Tibial nerve (tissue), 4 donors: ENCODE results near the gene PAQR4. TPM values are rescaled to one million over a fixed set of nuclear protein-coding genes. Genes with fewer than 3 reads are reported as not detected.

Experiments used
- DNase-seq, 2 donors: peaks; one replicate each; pipeline ENCODE4 v3.0.0-alpha.2; 2019; ENCODE audit warnings: low spot score in 2 of 2
- H3K27ac ChIP-seq, 4 donors: fragments of 200-600 bp; sonication (generic) in 3 of 4; one replicate each; pipeline ENCODE4 v1.5.1; 2017 to 2019; ENCODE audit warnings: mild to moderate bottlenecking in 1 of 4
- H3K27me3 ChIP-seq, 2 donors: fragments of 200-600 bp; sonication (generic) in 1 of 2; one replicate each; pipeline versions ENCODE4 v1.5.1 to v1.6.0; 2017 to 2019
- H3K36me3 ChIP-seq, 3 donors: fragments of 200-600 bp; sonication (generic); one replicate each; pipeline ENCODE4 v1.5.1; 2018 to 2019
- H3K4me1 ChIP-seq, 4 donors: fragments of 200-600 bp; sonication (generic) in 3 of 4; one replicate each; pipeline ENCODE4 v1.5.1; 2017 to 2019
- H3K4me3 ChIP-seq, 4 donors: fragments of 200-600 bp; sonication (generic) in 3 of 4; one replicate each; pipeline ENCODE4 v1.5.1; 2017 to 2019; ENCODE audit warnings: mild to moderate bottlenecking in 1 of 4, moderate library complexity in 1 of 4
- H3K9me3 ChIP-seq, 4 donors: fragments of 200-600 bp; sonication (generic) in 3 of 4; one replicate each; pipeline ENCODE4 v1.5.1; 2017 to 2019
- CTCF ChIP-seq, 5 experiments: fragments of 200-600 bp in 3 of 5; fragments of 450-650 bp in 2 of 5; sonication (generic) in 3 of 5; IDR thresholded peaks; one replicate each; pipeline ENCODE4 v1.5.1; 2016 to 2019; ENCODE audit warnings: antibody characterized with exemption in 5 of 5, mild to moderate bottlenecking in 3 of 5, moderate library complexity in 2 of 5
- EP300 ChIP-seq, 2 donors: sonication (generic); formaldehyde crosslinking; IDR thresholded peaks; one replicate each; pipeline ENCODE4 v1.6.1; 2017; ENCODE audit warnings: antibody characterized with exemption in 2 of 2, mild to moderate bottlenecking in 1 of 2
- POLR2A ChIP-seq, 2 donors: fragments of 450-650 bp; IDR thresholded peaks; one replicate each; pipeline ENCODE4 v1.6.1; 2017; ENCODE audit warnings: antibody characterized with exemption in 2 of 2, mild to moderate bottlenecking in 2 of 2, moderate library complexity in 2 of 2
- WGBS, 2 donors: methylation state at CpG; one replicate each; pipeline ENCODE4 v1.1.5; 2018; 5-methylcytosine and 5-hydroxymethylcytosine counted together
- total RNA-seq, 4 donors: library from RNA; depleted of rRNA; stranded (reverse); fragments of >200 nt; gene quantifications; one replicate each; pipeline ENCODE4 v1.1.0, GENCODE V29; 2016

The PAQR4 gene
- total RNA-seq, 4 donors from 2014 or later = 5.1 to 15.0 (median 7.9) TPM

DNA sequence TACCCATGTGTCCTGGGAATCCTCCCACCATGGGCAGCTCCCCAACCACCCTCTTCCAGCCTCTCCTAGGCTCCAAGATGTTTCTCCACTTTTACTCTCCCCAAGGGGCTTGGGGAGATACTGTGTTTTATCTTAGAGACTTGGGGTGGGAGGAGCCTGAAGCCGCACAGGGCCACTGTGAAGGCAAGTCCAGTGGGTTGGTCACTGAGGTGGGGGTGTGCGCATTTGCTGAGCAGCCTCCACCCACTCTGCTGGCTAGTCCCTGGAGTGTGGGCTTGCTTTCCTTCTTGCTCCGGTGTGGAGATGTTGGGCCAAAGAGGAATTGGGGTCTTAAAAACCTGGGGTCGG is 39.5 kb downstream of the PAQR4 start:
- 28 to 42% methylated on average over 4 of the region's 4 CpGs for WGBS, 2 donors
- Histone ChIP-seq H3K4me3 (no peak overlapping the region), H3K9me3 (no peaks in the 10 kb centered on the region), H3K27me3 (peaks cover 2 to 91% of the 10 kb centered on the region in 2 donors), H3K27ac (no peak overlapping the region), H3K4me1 (peaks cover 0 to 22% (median 7%) of the 10 kb centered on the region in 4 donors), H3K36me3 (no peaks in the 10 kb centered on the region)
- DNase-seq = no peak
- TF ChIP-seq EP300 (IDR thresholded peaks at IDR 0.05) (no peak), POLR2A (IDR thresholded peaks at IDR 0.05) (no peak), CTCF (IDR thresholded peaks at IDR 0.05) (no peak)

GRCh38 chr16:3009568-3010390 is 40.6 kb downstream of the PAQR4 start:
- H3K36me3 ChIP-seq = no peaks in the 10 kb centered on the region
- peaks cover 0 to 20% (median 7%) of the 10 kb centered on the region in 4 donors for H3K4me1 ChIP-seq
- 41 to 48% methylated on average over 17 to 21 of the region's 21 CpGs for WGBS, 2 donors
- no peak for DNase-seq
- no peak for TF ChIP-seq POLR2A (IDR thresholded peaks at IDR 0.05)
- no peak for TF ChIP-seq EP300 (IDR thresholded peaks at IDR 0.05)
- TF ChIP-seq CTCF (IDR thresholded peaks at IDR 0.05) = no peak
- no peak overlapping the region for H3K4me3 ChIP-seq
- H3K27me3 ChIP-seq = peaks cover 2 to 96% of the 10 kb centered on the region in 2 donors
- H3K9me3 ChIP-seq = no peaks in the 10 kb centered on the region
- H3K27ac ChIP-seq = no peak overlapping the region

DNA sequence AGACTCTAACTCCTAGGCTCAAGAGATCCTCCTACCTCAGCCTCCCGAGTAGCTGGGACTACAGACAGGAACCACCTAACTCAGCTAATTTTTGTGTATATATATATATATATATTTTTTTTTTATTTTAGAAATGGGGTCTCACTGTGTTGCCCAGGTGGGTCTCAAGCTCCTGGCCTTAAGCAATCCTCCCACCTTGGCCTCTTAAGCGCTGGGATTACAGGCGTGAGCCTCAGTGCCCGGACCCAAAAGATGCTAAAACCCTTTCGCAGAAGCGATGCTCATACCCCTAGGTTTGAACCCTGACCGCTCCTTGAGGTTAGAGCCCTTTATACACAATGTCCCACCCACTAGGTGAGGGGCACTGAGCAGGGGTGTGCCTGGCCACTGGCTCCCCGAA is 41.4 kb downstream of the PAQR4 start:
- Histone ChIP-seq H3K4me3 (no peak overlapping the region), H3K27me3 (peaks cover 0 to 89% of the 10 kb centered on the region in 2 donors), H3K4me1 (peaks cover 0 to 17% (median 5%) of the 10 kb centered on the region in 4 donors), H3K27ac (no peak overlapping the region), H3K9me3 (no peaks in the 10 kb centered on the region), H3K36me3 (no peaks in the 10 kb centered on the region)
- TF ChIP-seq POLR2A (IDR thresholded peaks at IDR 0.05) = no peak
- TF ChIP-seq CTCF (IDR thresholded peaks at IDR 0.05) = no peak
- no peak for TF ChIP-seq EP300 (IDR thresholded peaks at IDR 0.05)
- WGBS, 2 donors = 89 to 91% methylated on average over 8 of the region's 8 CpGs
- no peak for DNase-seq

DNA sequence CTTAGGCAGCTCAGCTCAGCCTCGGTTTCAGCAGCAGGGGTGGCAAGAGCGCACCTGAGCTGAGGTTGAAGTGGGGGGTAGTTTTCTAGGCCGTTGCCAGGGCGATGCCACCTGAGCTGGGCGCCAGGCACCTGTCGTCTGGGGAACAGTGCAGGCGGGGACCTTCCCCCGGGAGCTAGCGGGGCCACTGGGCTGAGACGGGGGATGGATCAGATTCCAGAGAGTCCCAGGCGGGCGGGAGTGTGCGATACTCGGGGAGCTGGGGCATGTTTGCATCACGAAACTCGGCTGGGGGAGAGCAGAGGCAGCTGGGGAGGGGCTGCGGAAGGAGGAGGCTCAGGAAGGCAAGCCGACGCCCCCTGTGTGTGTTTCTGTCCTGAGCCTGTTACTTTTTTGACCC is 43.1 kb downstream of the PAQR4 start:
- TF ChIP-seq CTCF (IDR thresholded peaks at IDR 0.05) (no peak), POLR2A (IDR thresholded peaks at IDR 0.05) (no peak), EP300 (IDR thresholded peaks at IDR 0.05) (no peak)
- Histone ChIP-seq H3K27me3 (peaks cover 0 to 74% of the 10 kb centered on the region in 2 donors), H3K36me3 (no peaks in the 10 kb centered on the region), H3K9me3 (no peaks in the 10 kb centered on the region), H3K4me1 (peaks cover 0 to 16% (median 5%) of the 10 kb centered on the region in 4 donors), H3K27ac (no peak overlapping the region), H3K4me3 (no peak overlapping the region)
- WGBS, 2 donors = 10% methylated on average over 17 to 19 of the region's 19 CpGs
- DNase-seq = no peak

- DNase-seq = no peak
- TF ChIP-seq EP300 (IDR thresholded peaks at IDR 0.05) (no peak), POLR2A (IDR thresholded peaks at IDR 0.05) (no peak), CTCF (IDR thresholded peaks at IDR 0.05) (no peak)
- H3K9me3 ChIP-seq = no peaks in the 10 kb centered on the region
- no peak within 1 kb of the TSS for H3K4me3 ChIP-seq
- peaks cover 0 to 74% of the 10 kb centered on the region in 2 donors for H3K27me3 ChIP-seq
- H3K4me1 ChIP-seq = peaks cover 0 to 14% (median 4%) of the 10 kb centered on the region in 4 donors
- no peak within 1 kb of the TSS for H3K27ac ChIP-seq
- WGBS, 2 donors = 32 to 37% methylated on average over 9 to 15 of the region's 27 CpGs
- H3K36me3 ChIP-seq = no peaks in the 10 kb centered on the region
These were observed 43.8 kb downstream of the PAQR4 start, which contains the start of gene CLDN9 for GRCh38 chr16:3012828-3013420. TSS of gene CLDN9 (plus strand) at chr16:3012923. CDS start at chr16:3013363, 440 bp downstream.
